ENCODE measurements around the gene FOXP4. TPM values are rescaled to one million over a fixed set of nuclear protein-coding genes. Genes with fewer than 3 reads are reported as not detected.

Gene FOXP4
- total and polyA plus RNA-seq, 2 donors from 2014 or later = 14.0 to 33.2 TPM

GRCh38 chr6:41545247-41545702, 906 bp upstream of the FOXP4 start:
- peak overlapping the region in 1 of 2 donors; percentile 4 for H3K27ac ChIP-seq (ENCODE audit: low read depth in 2 of 2, low read length in 2 of 2)
- intact Hi-C loops (cut with DNase I) = no loop called here
- no peak for FAIRE-seq

DNA sequence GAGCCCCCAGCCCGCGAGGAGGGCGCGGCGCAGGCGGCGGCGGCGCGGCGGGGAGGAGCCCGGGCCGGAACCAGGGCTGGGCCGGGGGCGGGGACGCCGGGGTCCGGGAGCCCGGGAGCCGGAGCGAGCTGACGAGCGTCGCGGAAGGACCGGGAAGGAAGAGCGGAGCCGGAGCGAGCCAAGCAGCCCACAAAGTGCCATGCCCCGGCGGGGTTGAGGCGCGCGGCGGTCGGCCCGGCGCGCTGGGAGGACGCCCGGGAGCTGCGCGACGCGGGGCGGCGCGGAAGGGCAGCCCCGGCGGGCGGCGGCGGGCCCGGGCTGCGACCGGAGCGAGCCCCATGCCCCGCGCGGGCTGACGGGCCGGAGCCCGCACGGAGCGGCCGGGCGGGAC, 289 bp downstream of the FOXP4 start:
- peak overlapping the region in 2 of 3 donors; percentile 32 to 92 for H3K4me3 ChIP-seq (ENCODE audit: low read length in 3 of 3)
- no peaks in the 10 kb centered on the region for H3K27me3 ChIP-seq (ENCODE audit: control insufficient read depth, insufficient read depth, low read length)
- peak overlapping the region in 1 of 2 donors; percentile 51 for H3K27ac ChIP-seq (ENCODE audit: low read depth in 2 of 2, low read length in 2 of 2)
- peak in 1 of 5 donors; percentile 62 for DNase-seq
- no peaks in the 10 kb centered on the region for H3K9me3 ChIP-seq (ENCODE audit: control insufficient read depth in 2 of 3, insufficient read depth in 1 of 3, low read length in 3 of 3)
- no peak for FAIRE-seq
- H3K9ac ChIP-seq (ENCODE audit: low read length in 3 of 3) = no peak overlapping the region
- intact Hi-C loops (cut with DNase I) = no loop called here
- H3K36me3 ChIP-seq (ENCODE audit: control insufficient read depth in 2 of 3, insufficient read depth in 3 of 3, low read length in 3 of 3) = peaks cover 0 to 2% (median under 1%) of the 10 kb centered on the region in 3 donors
- TF ChIP-seq, protein P1, sequence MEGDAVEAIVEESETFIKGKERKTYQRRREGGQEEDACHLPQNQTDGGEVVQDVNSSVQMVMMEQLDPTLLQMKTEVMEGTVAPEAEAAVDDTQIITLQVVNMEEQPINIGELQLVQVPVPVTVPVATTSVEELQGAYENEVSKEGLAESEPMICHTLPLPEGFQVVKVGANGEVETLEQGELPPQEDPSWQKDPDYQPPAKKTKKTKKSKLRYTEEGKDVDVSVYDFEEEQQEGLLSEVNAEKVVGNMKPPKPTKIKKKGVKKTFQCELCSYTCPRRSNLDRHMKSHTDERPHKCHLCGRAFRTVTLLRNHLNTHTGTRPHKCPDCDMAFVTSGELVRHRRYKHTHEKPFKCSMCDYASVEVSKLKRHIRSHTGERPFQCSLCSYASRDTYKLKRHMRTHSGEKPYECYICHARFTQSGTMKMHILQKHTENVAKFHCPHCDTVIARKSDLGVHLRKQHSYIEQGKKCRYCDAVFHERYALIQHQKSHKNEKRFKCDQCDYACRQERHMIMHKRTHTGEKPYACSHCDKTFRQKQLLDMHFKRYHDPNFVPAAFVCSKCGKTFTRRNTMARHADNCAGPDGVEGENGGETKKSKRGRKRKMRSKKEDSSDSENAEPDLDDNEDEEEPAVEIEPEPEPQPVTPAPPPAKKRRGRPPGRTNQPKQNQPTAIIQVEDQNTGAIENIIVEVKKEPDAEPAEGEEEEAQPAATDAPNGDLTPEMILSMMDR (IDR thresholded peaks at IDR 0.05; ENCODE audit: borderline replicate concordance, extremely low read depth, insufficient read depth) = no peak
- peaks cover 0 to 31% (median 13%) of the 10 kb centered on the region in 3 donors for H3K4me1 ChIP-seq (ENCODE audit: control insufficient read depth in 2 of 3, insufficient read depth in 2 of 3, low read depth in 1 of 3, low read length in 3 of 3)

More at GRCh38 chr6:41545247-41545702, 906 bp upstream of the FOXP4 start:
- Histone ChIP-seq H3K4me1 (ENCODE audit: control insufficient read depth in 2 of 3, insufficient read depth in 2 of 3, low read depth in 1 of 3, low read length in 3 of 3) (peaks cover 0 to 24% (median 8%) of the 10 kb centered on the region in 3 donors), H3K27me3 (ENCODE audit: control insufficient read depth, insufficient read depth, low read length) (no peaks in the 10 kb centered on the region), H3K9me3 (ENCODE audit: control insufficient read depth in 2 of 3, insufficient read depth in 1 of 3, low read length in 3 of 3) (no peaks in the 10 kb centered on the region), H3K4me3 (ENCODE audit: low read length in 3 of 3) (peak overlapping the region in 2 of 3 donors; percentile 60 to 68), H3K9ac (ENCODE audit: low read length in 3 of 3) (peak overlapping the region in 1 of 3 donors; percentile 74), H3K36me3 (ENCODE audit: control insufficient read depth in 2 of 3, insufficient read depth in 3 of 3, low read length in 3 of 3) (no peaks in the 10 kb centered on the region)
- DNase-seq = peak in 3 of 5 donors; percentile 31 to 77 (median 62)
- TF ChIP-seq, protein P1 (IDR thresholded peaks at IDR 0.05; ENCODE audit: borderline replicate concordance, extremely low read depth, insufficient read depth) = no peak

DNA sequence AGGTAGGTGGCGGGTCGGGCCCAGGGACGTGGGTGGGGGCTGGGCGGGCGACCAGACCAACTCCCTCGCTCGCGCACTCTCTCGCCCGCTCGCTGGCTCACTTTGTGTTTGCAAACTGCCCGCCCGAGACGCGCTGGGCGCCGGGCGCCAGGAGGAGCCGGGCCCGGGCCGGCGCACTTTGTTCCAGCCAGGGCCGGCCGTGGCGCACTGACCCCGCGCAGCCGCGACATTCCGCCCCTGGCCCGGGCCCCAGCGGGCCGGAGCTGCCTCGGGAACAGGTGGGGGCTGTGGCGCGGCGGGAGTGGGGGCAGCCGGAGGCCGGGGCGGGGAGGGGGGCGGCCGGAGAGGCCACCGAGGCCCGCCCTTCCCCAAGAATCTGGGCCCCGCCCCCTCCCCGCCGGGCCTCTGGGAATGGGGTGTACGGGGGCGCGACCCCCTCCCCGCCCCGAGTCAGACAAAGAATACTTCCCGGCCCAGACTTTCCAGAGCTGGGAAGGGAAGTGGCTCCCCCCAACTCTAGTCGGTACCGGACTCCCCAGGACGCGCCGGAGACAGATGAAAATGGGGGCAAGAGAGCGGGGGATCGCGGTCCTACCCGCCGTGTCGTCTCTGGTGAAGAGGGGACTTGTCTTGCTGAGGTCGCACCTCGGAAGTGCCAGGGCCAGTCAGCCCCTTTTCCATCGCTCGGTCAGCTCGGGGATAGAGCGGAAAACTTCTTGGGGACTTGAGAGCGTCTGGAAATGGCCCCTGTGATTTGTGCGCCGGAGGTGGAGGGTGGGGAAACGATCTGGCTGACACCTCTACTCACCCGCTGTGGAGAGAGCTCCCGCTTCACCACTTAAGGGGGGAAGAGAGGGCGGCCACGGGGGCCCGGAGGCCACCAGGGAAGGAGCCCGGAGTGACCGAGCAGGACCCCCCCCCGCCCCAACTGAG, 951 bp downstream of the FOXP4 start:
- Histone ChIP-seq H3K9me3 (ENCODE audit: control insufficient read depth in 2 of 3, insufficient read depth in 1 of 3, low read length in 3 of 3) (no peaks in the 10 kb centered on the region), H3K4me3 (ENCODE audit: low read length in 3 of 3) (peak overlapping the region; percentile 83 to 92 (median 89)), H3K4me1 (ENCODE audit: control insufficient read depth in 2 of 3, insufficient read depth in 2 of 3, low read depth in 1 of 3, low read length in 3 of 3) (peaks cover 0 to 31% (median 13%) of the 10 kb centered on the region in 3 donors), H3K27me3 (ENCODE audit: control insufficient read depth, insufficient read depth, low read length) (no peaks in the 10 kb centered on the region), H3K27ac (ENCODE audit: low read depth in 2 of 2, low read length in 2 of 2) (peak overlapping the region; percentile 37 to 51), H3K36me3 (ENCODE audit: control insufficient read depth in 2 of 3, insufficient read depth in 3 of 3, low read length in 3 of 3) (peaks cover 0 to 3% (median 2%) of the 10 kb centered on the region in 3 donors), H3K9ac (ENCODE audit: low read length in 3 of 3) (peak overlapping the region; percentile 4 to 86 (median 64))
- no peak for FAIRE-seq
- intact Hi-C loops (cut with DNase I) = no loop called here
- DNase-seq = peak; percentile 46 to 87 (median 74)
- TF ChIP-seq, protein P1 (IDR thresholded peaks at IDR 0.05; ENCODE audit: borderline replicate concordance, extremely low read depth, insufficient read depth) = no peak

Data from kidney (tissue), 14 donors.